K562 (cell line): ENCODE results near the gene VPS33A. TPM values are rescaled to one million over a fixed set of nuclear protein-coding genes. Genes with fewer than 3 reads are reported as not detected.

Experiments
- ATF6 ChIP-seq: sonication (generic); formaldehyde crosslinking; IDR thresholded peaks from 2 replicates; pipeline ENCODE4 v1.4.0; 2020; ENCODE audit warnings: mild to moderate bottlenecking, missing genetic modification reagents
- CBX1 ChIP-seq: sonication (generic); IDR thresholded peaks from 2 replicates; pipeline ENCODE4 v1.6.1; 2016; ENCODE audit warnings: antibody characterized with exemption, low read depth, mild to moderate bottlenecking
- CREB1 ChIP-seq, 2 experiments: sonication (generic) in 1 of 2; formaldehyde crosslinking in 1 of 2; IDR thresholded peaks; 2 replicates each; pipeline versions ENCODE4 v1.6.1 to v1.8.0; 2012 to 2022; ENCODE audit warnings: inconsistent platforms in 1 of 2, mild to moderate bottlenecking in 1 of 2, missing genetic modification reagents in 1 of 2, moderate library complexity in 1 of 2
- ELF2 ChIP-seq: fragments of 250-450 bp; sonication (Bioruptor Pico); IDR thresholded peaks from 2 replicates; pipeline ENCODE4 v1.5.0; 2021; ENCODE audit warnings: mild to moderate bottlenecking
- ELF4 ChIP-seq: fragments of 450-650 bp; formaldehyde crosslinking; IDR thresholded peaks from 2 replicates; pipeline ENCODE4 v1.4.0; 2022; ENCODE audit warnings: missing genetic modification characterization
- GTF2F1 ChIP-seq: IDR thresholded peaks from 2 replicates; pipeline ENCODE4 v1.6.1; 2011; ENCODE audit warnings: low read depth, low read length, improper control_type of control experiment
- JUN ChIP-seq, 2 experiments: sonication (generic) in 1 of 2; formaldehyde crosslinking in 1 of 2; IDR thresholded peaks; 2 replicates each; pipeline versions ENCODE4 v1.6.1 to v1.8.0; 2012 to 2022; ENCODE audit warnings: borderline replicate concordance in 2 of 2, mild to moderate bottlenecking in 2 of 2, improper control_type of control experiment in 1 of 2, low read depth in 1 of 2, low read length in 1 of 2, missing genetic modification reagents in 1 of 2
- MNT ChIP-seq, 2 experiments: fragments of 450-650 bp; conservative IDR thresholded peaks; 2 replicates each; pipeline ENCODE4 v1.6.1; 2017; ENCODE audit warnings: mild to moderate bottlenecking in 2 of 2, moderate library complexity in 2 of 2
- NCOA4 ChIP-seq: fragments of 450-650 bp; IDR thresholded peaks from 2 replicates; pipeline ENCODE4 v1.6.1; 2018; ENCODE audit warnings: mild to moderate bottlenecking; ENCODE audit not compliant: partially characterized antibody
- NCOA6 ChIP-seq: fragments of 450-650 bp; IDR thresholded peaks from 2 replicates; pipeline ENCODE4 v1.6.1; 2017; ENCODE audit warnings: mild to moderate bottlenecking
- NELFE ChIP-seq: IDR thresholded peaks from 2 replicates; pipeline ENCODE4 v1.6.1; 2011; ENCODE audit warnings: mild to moderate bottlenecking; ENCODE audit not compliant: insufficient read depth, insufficient read length
- PRDM10 ChIP-seq: fragments of 450-650 bp; IDR thresholded peaks from 2 replicates; pipeline ENCODE4 v1.6.1; 2018; ENCODE audit not compliant: partially characterized antibody
- PURB ChIP-seq: sonication (generic); formaldehyde crosslinking; IDR thresholded peaks from 2 replicates; pipeline ENCODE4 v1.9.0; 2021; ENCODE audit warnings: low read depth, mild to moderate bottlenecking, missing genetic modification reagents
- RNF219 ChIP-seq: fragments of 250-450 bp; sonication (Bioruptor Pico); IDR thresholded peaks from 2 replicates; pipeline ENCODE4 v1.5.0; 2022; ENCODE audit warnings: mild to moderate bottlenecking
- SRSF7 ChIP-seq: fragments of 200-400 bp; formaldehyde crosslinking; optimal IDR thresholded peaks from 2 replicates; pipeline ENCODE3; 2017; ENCODE audit warnings: mild to moderate bottlenecking, low read depth, low read length
- TEAD2 ChIP-seq: fragments of 450-650 bp; IDR thresholded peaks from 2 replicates; pipeline ENCODE4 v1.6.1; 2016; ENCODE audit warnings: missing genetic modification characterization, control low read depth, missing compliant biosample characterization
- ZNF133 ChIP-seq: fragments of 250-450 bp; sonication (Bioruptor Pico); IDR thresholded peaks from 2 replicates; pipeline ENCODE4 v1.4.0; 2020; ENCODE audit warnings: mild to moderate bottlenecking
- ZNF77 ChIP-seq: fragments of 250-450 bp; sonication (Bioruptor Pico); IDR thresholded peaks from 2 replicates; pipeline ENCODE4 v1.5.0; 2020
- polyA plus RNA-seq, 8 experiments: library from polyadenylated mRNA; depleted of rRNA in 4 of 8; stranded (reverse) in 5 of 8; unstranded in 3 of 8; fragments of >200 nt; fragmentation: Nextera tagmentation in 2 of 8; fragmentation: Illumina TruSeq in 1 of 8; extraction: Ambion mirVana in 2 of 8; extraction: Trizol in 1 of 8; gene quantifications; 2 replicates each; pipeline versions ENCODE4 v1.2.1 to v1.2.3, GENCODE V29; 2011 to 2014; ENCODE audit warnings: inconsistent platforms in 1 of 8, missing spikeins in 1 of 8
- total RNA-seq, 7 experiments: library from RNA; depleted of rRNA in 6 of 7; stranded (reverse); fragments of >200 nt in 6 of 7; fragmentation: Illumina TruSeq in 2 of 7; extraction: Trizol in 2 of 7; gene quantifications; 2 replicates each; pipeline versions ENCODE4 v1.2.1 to v1.2.3, GENCODE V29; 2011 to 2021; ENCODE audit warnings: low replicate concordance in 1 of 7

VPS33A gene
- total and polyA plus RNA-seq, 9 of the 15 experiments (the other 6 are each of a cell fraction or from before 2014, with no cell fraction given): 10.6 to 34.3 (median 25.3) TPM

- TF ChIP-seq ELF4 (CRISPR knock-in tag) (peak; percentile 98), ELF2 (CRISPR knock-in tag) (peak; percentile 99), ZNF77 (CRISPR knock-in tag) (no peak), ATF6 (CRISPR knock-in tag) (no peak), PURB (CRISPR knock-in tag) (no peak), MNT (conservative IDR thresholded peaks at IDR 0.05) (peak; percentile 95 to 99), ZNF133 (CRISPR knock-in tag) (no peak), RNF219 (CRISPR knock-in tag) (no peak), GTF2F1 (no peak; the same call in 1 of the 2 replicates), CREB1 (IDR thresholded peaks at IDR 0.05) (peak; percentile 53; the same call in 1 of the 2 replicates), CREB1 (CRISPR knock-in tag; IDR thresholded peaks at IDR 0.05) (no peak; the same call in 1 of the 2 replicates), JUN (IDR thresholded peaks at IDR 0.05; ENCODE audit: borderline replicate concordance, low read depth, low read length) (no peak; the same call in 1 of the 2 replicates), JUN (CRISPR knock-in tag; IDR thresholded peaks at IDR 0.05; ENCODE audit: borderline replicate concordance) (no peak), TEAD2 (no peak), NCOA4 (no peak), NELFE (no peak), CBX1 (peak; percentile 96), NCOA6 (no peak), PRDM10 (peak; percentile 70), SRSF7 (no peak)
These were observed at the start of gene VPS33A (continued) for GRCh38 chr12:122266230-122266901.
